CD4-positive, alpha-beta T cell treated with Interferon gamma for 1 hour (primary cell): Measurements from ENCODE around the gene PRKCZ.

Source experiments
- DNase-seq: peaks from one replicate; pipeline ENCODE4 v3.0.0-alpha.2; 2020

PRKCZ gene

DNA sequence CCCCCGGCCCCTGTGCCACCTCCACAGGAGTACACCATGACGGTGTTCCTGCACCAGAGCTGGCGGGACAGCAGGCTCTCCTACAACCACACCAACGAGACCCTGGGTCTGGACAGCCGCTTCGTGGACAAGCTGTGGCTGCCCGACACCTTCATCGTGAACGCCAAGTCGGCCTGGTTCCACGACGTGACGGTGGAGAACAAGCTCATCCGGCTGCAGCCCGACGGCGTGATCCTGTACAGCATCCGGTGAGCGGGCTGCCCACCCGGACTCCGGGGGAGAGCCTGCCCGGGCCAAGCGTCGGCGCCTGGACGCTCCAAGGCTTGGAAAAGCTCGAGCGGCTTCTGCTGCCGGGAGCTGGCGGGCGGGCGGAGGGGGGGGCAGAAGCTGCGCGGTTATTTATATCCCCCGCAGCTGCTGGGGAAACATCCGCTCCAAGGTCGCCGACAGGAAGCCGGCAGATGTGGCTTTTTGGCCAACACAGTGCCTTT, 24.7 kb upstream of the PRKCZ start:
- DNase-seq: no peak

DNA sequence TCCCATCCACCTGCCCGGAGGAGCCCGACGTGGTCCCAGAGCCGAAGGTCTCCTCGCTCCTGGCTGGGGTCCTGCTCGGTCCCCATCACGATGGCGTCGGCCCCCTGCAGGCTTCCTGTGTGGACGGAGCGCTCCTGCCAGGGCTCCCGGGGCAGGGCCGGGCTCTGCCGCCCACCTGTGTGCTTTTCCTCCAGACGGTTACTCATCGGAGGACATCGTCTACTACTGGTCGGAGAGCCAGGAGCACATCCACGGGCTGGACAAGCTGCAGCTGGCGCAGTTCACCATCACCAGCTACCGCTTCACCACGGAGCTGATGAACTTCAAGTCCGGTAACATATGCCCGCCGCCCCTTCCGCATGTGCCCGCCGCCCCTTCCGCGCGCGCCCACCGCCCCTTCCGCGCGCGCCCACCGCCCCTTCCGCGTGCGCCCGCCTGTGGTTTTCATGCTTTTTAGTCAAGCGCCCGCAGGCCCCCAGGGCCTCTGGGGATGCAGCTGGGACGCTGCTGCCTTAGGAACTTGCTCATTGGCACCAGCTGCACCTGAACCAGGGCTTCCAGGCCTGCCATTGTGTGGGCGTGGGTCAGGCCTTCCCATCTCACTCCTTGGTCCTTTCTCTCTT, 22.1 kb upstream of the PRKCZ start:
- no peak for DNase-seq

- no peak for DNase-seq
Observed at GRCh38 chr1:2028870-2029560, 21.2 kb upstream of the PRKCZ start.

DNA sequence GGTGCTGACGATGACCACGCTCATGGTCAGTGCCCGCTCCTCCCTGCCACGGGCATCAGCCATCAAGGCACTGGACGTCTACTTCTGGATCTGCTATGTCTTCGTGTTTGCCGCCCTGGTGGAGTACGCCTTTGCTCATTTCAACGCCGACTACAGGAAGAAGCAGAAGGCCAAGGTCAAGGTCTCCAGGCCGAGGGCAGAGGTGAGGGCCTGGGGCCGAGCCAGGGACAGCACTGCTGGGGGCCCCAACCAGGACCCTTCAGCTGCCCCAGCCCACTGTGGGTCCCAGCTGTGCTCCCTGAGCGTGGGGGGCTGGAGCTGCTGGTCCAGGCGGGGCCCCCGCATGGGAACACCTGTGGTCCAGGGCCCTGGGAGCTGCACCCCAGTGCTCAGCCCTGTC, 20.6 kb upstream of the PRKCZ start:
- DNase-seq: no peak

GRCh38 chr1:2030076-2030871, 19.9 kb upstream of the PRKCZ start:
- no peak for DNase-seq

DNA sequence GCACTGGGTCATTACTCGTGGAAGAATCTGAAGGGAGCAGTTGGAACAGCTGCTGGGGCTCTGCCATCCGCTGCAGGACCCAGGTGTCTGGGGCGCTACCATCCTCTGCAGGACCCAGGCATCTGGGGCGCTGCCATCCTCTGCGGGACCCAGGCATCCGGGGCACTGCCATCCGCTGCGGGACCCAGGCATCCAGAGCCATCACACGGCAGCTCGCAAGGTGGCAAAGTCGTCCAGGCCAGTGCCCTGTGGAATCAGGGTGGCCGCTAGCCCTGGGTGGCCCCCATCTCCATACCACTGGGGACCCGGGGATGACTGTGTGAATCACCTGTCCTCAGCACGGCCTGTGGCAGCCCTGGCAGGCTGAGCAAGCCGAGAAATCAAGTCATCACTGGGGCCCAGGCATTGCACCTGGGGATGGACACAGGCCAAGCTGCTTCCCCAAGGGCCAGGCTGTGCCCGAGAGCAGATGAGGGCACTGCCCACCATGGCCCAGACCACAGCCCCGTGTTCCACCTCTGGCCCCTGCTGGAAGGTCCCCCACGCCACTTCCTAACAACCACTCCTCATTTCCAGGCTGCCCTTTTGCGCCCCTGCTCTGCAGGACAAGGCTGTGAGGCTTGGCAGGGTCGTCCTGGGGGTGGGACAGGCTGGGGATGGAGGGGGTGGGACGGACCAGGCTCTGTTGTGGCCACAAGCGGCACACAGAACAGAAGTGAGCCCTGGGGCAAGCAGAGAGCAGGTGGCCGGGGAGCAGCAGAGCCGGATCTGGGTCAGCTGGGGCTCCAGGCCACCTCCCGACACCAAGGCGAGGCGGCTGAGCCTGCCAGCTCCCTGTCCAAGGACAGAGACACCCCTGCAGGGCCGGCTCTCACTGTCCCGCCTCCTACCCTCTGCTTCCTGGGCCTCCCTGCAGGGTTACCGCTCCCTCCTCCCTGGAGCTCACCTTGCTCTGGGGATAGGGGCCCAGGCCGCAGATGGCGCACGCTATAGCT, 18.4 kb upstream of the PRKCZ start:
- DNase-seq: no peak

DNA sequence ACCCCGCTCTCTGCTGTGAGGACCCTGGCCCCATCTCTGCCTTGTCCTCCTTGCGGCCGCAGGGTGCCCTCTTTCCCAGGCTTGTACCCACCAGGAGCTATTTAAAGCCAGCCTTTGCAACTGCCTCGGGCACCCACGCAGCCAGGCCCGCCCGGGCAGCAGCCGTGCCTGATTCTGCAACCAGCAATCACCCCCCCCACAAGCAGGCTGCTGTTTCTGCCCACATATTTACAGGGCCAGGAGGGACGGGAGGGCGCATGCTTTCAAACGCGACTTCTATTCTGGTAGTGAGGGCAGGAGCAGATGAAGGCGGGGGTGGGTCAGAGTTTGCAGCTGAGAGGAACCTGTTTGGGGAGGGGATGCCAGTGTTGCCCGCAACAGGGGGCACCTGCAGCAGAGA, 17.5 kb upstream of the PRKCZ start:
- DNase-seq: no peak

DNA sequence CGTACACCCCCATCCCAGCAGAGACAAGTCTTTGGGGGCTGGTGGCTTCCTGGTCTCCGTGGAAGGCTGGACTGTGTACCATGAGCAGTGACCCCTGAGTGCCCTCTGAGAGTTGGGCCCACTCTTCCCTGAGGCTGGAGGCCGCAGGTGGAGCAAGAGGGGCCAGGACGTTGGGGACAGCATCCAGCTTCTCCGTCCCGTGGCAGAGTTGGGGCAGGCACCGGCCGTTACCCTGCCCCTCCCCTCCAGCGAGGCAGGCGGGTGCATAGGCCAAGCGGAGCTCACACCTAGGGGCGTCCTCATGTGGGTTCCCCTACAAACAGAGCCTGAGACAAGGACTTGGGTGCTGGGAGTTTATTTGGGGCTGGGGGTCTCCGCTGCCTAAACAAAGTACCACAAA, 17.0 kb upstream of the PRKCZ start:
- DNase-seq: no peak

- no peak for DNase-seq
Observed at GRCh38 chr1:2036287-2036686, 13.9 kb upstream of the PRKCZ start.

DNA sequence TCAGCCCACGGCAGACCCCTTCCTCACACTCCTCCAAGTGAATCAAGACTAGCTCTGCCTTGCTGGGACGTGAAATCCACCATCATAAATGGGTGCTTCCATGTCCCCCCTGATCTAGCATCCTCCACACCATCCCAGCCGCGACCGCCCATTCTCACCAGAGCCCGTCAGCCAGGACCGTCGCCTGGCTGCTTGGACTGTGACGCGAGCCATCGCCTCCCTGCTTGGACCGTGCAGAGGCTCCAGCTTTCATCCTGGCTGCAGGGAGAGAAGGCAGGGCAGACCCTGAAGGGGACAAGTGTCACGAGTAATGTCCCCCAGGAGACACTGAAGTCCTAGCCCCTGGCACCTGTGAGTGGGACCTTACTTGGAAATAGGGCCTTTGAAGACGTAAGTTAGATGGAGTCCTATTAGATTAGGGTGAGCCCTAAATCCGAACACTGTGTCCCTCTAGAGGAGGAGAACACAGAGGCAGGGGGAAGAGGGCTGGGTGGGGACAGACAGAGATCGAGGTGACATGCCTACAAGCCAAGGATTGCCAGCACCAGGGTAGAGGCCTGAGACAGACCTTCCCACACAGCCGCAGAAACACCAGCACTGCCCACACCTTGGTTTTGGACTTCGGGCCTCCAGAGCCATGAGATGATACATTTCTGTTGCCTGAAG, 12.8 kb upstream of the PRKCZ start:
- no peak for DNase-seq

GRCh38 chr1:2038229-2038628, 12.0 kb upstream of the PRKCZ start:
- DNase-seq: no peak

- no peak for DNase-seq
Observed at GRCh38 chr1:2039251-2039650, 11.0 kb upstream of the PRKCZ start.

- no peak for DNase-seq
Observed at GRCh38 chr1:2041305-2041704, 8.9 kb upstream of the PRKCZ start.

DNA sequence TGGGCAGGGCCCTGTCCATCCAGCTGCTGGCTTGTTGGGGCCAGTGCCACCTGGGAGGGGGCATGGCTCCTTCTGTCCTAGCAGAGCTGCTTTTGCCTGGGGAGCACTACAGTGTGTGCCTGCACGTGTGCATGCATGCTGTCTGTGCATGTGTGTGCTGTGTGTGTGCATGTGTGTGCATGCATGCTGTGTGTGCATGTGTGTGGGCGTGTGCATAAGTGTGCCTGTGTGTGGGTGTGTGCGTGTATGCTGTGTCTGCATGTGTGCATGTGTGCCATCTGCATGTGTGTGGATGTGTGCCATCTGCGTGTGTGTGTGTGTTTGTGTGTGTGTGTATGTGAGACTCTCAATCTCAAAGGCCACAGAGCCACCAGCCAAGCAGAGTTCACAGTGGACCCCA, 8.3 kb upstream of the PRKCZ start:
- DNase-seq: no peak

- no peak for DNase-seq
Observed at GRCh38 chr1:2042830-2043773, 7.1 kb upstream of the PRKCZ start.

DNA sequence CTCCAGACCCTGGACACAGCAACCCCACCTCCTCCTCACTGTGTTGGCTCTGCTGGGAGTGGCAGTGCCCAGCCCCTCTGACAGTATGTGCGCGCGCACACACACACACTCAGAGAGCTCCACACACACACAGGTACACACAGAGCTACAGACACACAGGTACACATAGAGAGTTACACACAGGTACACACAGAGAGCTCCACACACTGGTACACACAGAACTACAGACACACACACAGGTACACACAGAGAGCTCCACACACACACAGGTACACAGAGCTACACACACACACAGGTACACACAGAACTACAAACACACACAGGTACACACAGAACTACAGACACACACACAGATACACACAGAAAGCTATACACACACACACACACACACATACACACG, 6.3 kb upstream of the PRKCZ start:
- no peak for DNase-seq

- DNase-seq: peak; percentile 69
Observed at GRCh38 chr1:2044510-2045319, 5.5 kb upstream of the PRKCZ start.

- no peak for DNase-seq
Observed at GRCh38 chr1:2045468-2046173, 4.6 kb upstream of the PRKCZ start.

GRCh38 chr1:2046174-2046917, 3.9 kb upstream of the PRKCZ start:
- DNase-seq: peak; percentile 28
